ENCODE data around the gene CDC14B.

DNA sequence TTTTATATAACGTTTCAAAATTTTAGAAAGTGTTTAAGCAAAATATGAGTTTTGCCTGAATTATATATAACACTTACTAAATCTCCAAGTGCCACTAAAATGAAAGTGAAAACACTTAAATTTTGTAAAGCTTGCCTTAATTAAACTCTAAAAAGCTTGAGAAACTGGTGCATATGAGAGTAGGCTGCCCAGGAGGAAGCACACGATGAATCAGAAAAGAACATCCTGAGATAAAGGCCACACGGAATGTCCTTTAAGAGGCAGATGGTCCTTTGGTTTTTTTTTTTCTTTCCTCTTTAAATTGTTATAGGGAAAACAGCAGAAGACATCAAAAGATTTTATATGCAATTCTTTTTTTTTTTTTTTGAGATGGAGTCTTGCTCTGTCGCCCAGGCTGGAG lies 109.4 kb downstream of the CDC14B start:
- no peak for TF ChIP-seq CTCF (conservative IDR thresholded peaks at IDR 0.05; ENCODE audit: low read length)
- TF ChIP-seq EZH2phosphoT487 (IDR thresholded peaks at IDR 0.05; ENCODE audit: borderline replicate concordance): no peak

Data from Loucy (cell line).